Fibroblast of villous mesenchyme (primary cell): Measurements from ENCODE around the gene KLHL3. TPM values are rescaled to one million over a fixed set of nuclear protein-coding genes. Genes with fewer than 3 reads are reported as not detected.

Experiments used
- DNase-seq: peaks from one replicate; pipeline ENCODE4 v3.0.0-alpha.2; 2010; ENCODE audit warnings: low read depth
- H3K4me3 ChIP-seq: 2 replicates; pipeline ENCODE4 v1.5.1; 2011; ENCODE audit warnings: low read depth, mild to moderate bottlenecking, low read length
- CTCF ChIP-seq: IDR thresholded peaks from 2 replicates; pipeline ENCODE4 v1.5.1; 2012; ENCODE audit warnings: low read depth, mild to moderate bottlenecking, low read length; ENCODE audit not compliant: insufficient read depth
- total RNA-seq: library from RNA; depleted of rRNA; stranded (reverse); fragments of >200 nt; gene quantifications from 2 replicates; pipeline ENCODE4 v1.2.3, GENCODE V29; 2012

KLHL3 gene
- total RNA-seq, 1 donor: 3.0 TPM

- no peak for TF ChIP-seq CTCF
- H3K4me3 ChIP-seq: no peak overlapping the region
- DNase-seq: no peak
Observed at GRCh38 chr5:137624786-137625349, 111.0 kb downstream of the KLHL3 start.

GRCh38 chr5:137622850-137623249 is 113.0 kb downstream of the KLHL3 start:
- DNase-seq: no peak
- no peak overlapping the region for H3K4me3 ChIP-seq
- TF ChIP-seq CTCF: no peak

GRCh38 chr5:137621861-137622823 is 113.7 kb downstream of the KLHL3 start:
- DNase-seq: no peak
- H3K4me3 ChIP-seq: no peak overlapping the region
- no peak for TF ChIP-seq CTCF

GRCh38 chr5:137621306-137621705 is 114.6 kb downstream of the KLHL3 start:
- peak; percentile 25 for DNase-seq
- no peak overlapping the region for H3K4me3 ChIP-seq
- no peak for TF ChIP-seq CTCF

GRCh38 chr5:137619191-137619870 is 116.6 kb downstream of the KLHL3 start:
- no peak overlapping the region for H3K4me3 ChIP-seq
- DNase-seq: peak; percentile 75
- no peak for TF ChIP-seq CTCF

- no peak for TF ChIP-seq CTCF
- no peak for DNase-seq
- no peak overlapping the region for H3K4me3 ChIP-seq
Observed at GRCh38 chr5:137618476-137618875, 117.4 kb downstream of the KLHL3 start.
